Glutamatergic neuron (in vitro differentiated cells): Measurements from ENCODE around the gene RPS6KA1. TPM values are rescaled to one million over a fixed set of nuclear protein-coding genes. Genes with fewer than 3 reads are reported as not detected.
"Not testable (repeated sequence)": the region's sequence is repeated elsewhere in the genome, so short reads cannot be mapped to it uniquely, and the experiment has no call there.

Source experiments
- DNase-seq: peaks from one replicate; pipeline ENCODE4 v3.0.0; 2022
- H3K27ac Mint-ChIP-seq: one replicate; pipeline ENCODE4 v1.8.0; 2020; ENCODE audit warnings: mild to moderate bottlenecking, mixed read lengths, inconsistent platforms; ENCODE audit not compliant: unreplicated experiment
- H3K27me3 Mint-ChIP-seq: one replicate; pipeline ENCODE4 v1.8.0; 2020; ENCODE audit warnings: mild to moderate bottlenecking, moderate library complexity, mixed read lengths, inconsistent platforms; ENCODE audit not compliant: unreplicated experiment
- H3K36me3 Mint-ChIP-seq: one replicate; pipeline ENCODE4 v1.8.0; 2020; ENCODE audit warnings: mild to moderate bottlenecking, mixed read lengths, inconsistent platforms; ENCODE audit not compliant: unreplicated experiment
- H3K4me1 Mint-ChIP-seq: one replicate; pipeline ENCODE4 v1.8.0; 2020; ENCODE audit warnings: mild to moderate bottlenecking, low read depth, mixed read lengths, inconsistent platforms; ENCODE audit not compliant: unreplicated experiment
- H3K4me3 Mint-ChIP-seq: one replicate; pipeline ENCODE4 v1.8.0; 2020; ENCODE audit warnings: mild to moderate bottlenecking, mixed read lengths, inconsistent platforms; ENCODE audit not compliant: unreplicated experiment
- H3K9me3 Mint-ChIP-seq: one replicate; pipeline ENCODE4 v1.8.0; 2020; ENCODE audit warnings: mild to moderate bottlenecking, moderate library complexity, mixed read lengths, inconsistent platforms; ENCODE audit not compliant: unreplicated experiment
- CTCF ChIP-seq: fragments of 200-600 bp; sonication (generic); IDR thresholded peaks from one replicate; pipeline ENCODE4 v1.5.0; 2021; ENCODE audit not compliant: partially characterized antibody, unreplicated experiment
- total RNA-seq: library from RNA; stranded (reverse); fragmentation: NEBNext Ultra II Directional; extraction: Animal tissue kit (Norgen Biotek cat#: 25700); gene quantifications from one replicate; pipeline ENCODE4 v1.2.1, GENCODE V29; 2021; ENCODE audit not compliant: unreplicated experiment

Gene RPS6KA1
- total RNA-seq, 1 donor from 2014 or later: 10.8 TPM

- Mint-ChIP-seq H3K36me3 (no peaks in the 10 kb centered on the region), H3K9me3 (no peaks in the 10 kb centered on the region), H3K27me3 (no peaks in the 10 kb centered on the region), H3K27ac (no peak overlapping the region), H3K4me1 (no peaks in the 10 kb centered on the region), H3K4me3 (no peak overlapping the region)
- no peak for DNase-seq
- no peak for TF ChIP-seq CTCF
Observed at GRCh38 chr1:26583646-26584485, 54.3 kb downstream of the RPS6KA1 start.

- not testable (repeated sequence) for H3K27ac Mint-ChIP-seq, H3K4me3 Mint-ChIP-seq, H3K36me3 Mint-ChIP-seq, H3K4me1 Mint-ChIP-seq, H3K27me3 Mint-ChIP-seq, H3K9me3 Mint-ChIP-seq, DNase-seq
Observed at GRCh38 chr1:26584588-26584987, 55.0 kb downstream of the RPS6KA1 start.

GRCh38 chr1:26585471-26585870 lies 55.9 kb downstream of the RPS6KA1 start:
- Mint-ChIP-seq H3K9me3 (no peaks in the 10 kb centered on the region), H3K27ac (no peak overlapping the region), H3K36me3 (no peaks in the 10 kb centered on the region), H3K4me1 (no peaks in the 10 kb centered on the region), H3K27me3 (no peaks in the 10 kb centered on the region), H3K4me3 (no peak overlapping the region)
- no peak for TF ChIP-seq CTCF
- DNase-seq: no peak

GRCh38 chr1:26593385-26593784 lies 63.8 kb downstream of the RPS6KA1 start:
- Mint-ChIP-seq H3K9me3 (no peaks in the 10 kb centered on the region), H3K27ac (no peak overlapping the region), H3K27me3 (peaks cover 3% of the 10 kb centered on the region), H3K4me1 (no peaks in the 10 kb centered on the region), H3K36me3 (no peaks in the 10 kb centered on the region), H3K4me3 (no peak overlapping the region)
- no peak for TF ChIP-seq CTCF
- DNase-seq: no peak

GRCh38 chr1:26594593-26594992 lies 65.0 kb downstream of the RPS6KA1 start:
- H3K4me1 Mint-ChIP-seq, H3K36me3 Mint-ChIP-seq, H3K27me3 Mint-ChIP-seq, DNase-seq, H3K4me3 Mint-ChIP-seq, H3K9me3 Mint-ChIP-seq, H3K27ac Mint-ChIP-seq: not testable (repeated sequence)

GRCh38 chr1:26597629-26598039 lies 68.1 kb downstream of the RPS6KA1 start:
- peaks cover 3% of the 10 kb centered on the region for H3K27me3 Mint-ChIP-seq
- DNase-seq: no peak

More at GRCh38 chr1:26597629-26598039, 68.1 kb downstream of the RPS6KA1 start:
- Mint-ChIP-seq H3K27ac (peak overlapping the region; percentile 59), H3K4me3 (no peak overlapping the region), H3K4me1 (peaks cover 2% of the 10 kb centered on the region), H3K36me3 (no peaks in the 10 kb centered on the region), H3K9me3 (no peaks in the 10 kb centered on the region)
- peak; percentile 86 for TF ChIP-seq CTCF
